Activated CD8-positive, alpha-beta memory T cell treated with anti-CD3 and anti-CD28 coated beads for 1 hour (primary cell): ENCODE data around the gene RBM47.

Experiments used
- DNase-seq, 2 donors: peaks; one replicate each; pipeline ENCODE4 v3.0.0-alpha.2; 2020; ENCODE audit warnings: low read depth in 1 of 2; ENCODE audit errors: extremely low read depth in 1 of 2

Gene RBM47

DNA sequence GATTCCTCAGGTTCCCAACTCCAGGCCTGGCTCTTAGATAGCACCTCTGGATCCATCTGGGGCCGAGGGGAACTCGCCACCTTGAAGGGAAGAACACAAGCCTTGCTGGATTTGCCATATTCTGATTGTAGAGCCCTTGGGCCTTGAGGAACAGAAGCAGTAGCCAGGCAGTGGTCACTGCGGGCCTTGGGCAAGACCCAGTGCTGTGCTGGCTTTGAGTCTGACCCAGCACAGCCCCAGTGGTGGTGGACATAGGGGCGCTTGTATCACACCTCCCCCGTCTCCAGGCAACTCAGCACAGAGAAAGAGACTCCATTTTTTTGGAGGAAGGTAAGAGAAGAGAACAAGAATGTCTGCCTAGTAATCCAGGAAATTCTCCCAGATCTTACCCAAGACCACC, 249.0 kb downstream of the RBM47 start:
- no peak for DNase-seq

DNA sequence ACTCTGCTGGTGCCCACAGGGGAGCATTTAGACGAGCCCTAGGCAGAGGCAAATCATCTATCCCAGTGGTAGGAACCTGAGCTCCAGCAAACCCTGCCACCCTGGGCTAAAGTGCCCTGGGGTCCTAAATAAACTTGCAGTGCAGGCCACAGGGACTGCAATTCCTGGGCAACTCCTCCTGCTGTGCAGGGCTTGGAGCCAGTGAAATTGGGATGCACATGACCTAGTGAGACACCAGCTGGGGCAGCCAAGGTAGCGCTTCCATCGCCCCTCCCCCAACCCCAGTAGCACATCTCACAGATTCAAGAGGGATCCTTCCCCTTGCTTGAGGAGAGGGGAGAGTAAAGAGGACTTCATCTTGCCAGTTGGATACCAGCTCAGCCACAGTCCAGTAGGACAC, 250.4 kb downstream of the RBM47 start:
- no peak for DNase-seq

DNA sequence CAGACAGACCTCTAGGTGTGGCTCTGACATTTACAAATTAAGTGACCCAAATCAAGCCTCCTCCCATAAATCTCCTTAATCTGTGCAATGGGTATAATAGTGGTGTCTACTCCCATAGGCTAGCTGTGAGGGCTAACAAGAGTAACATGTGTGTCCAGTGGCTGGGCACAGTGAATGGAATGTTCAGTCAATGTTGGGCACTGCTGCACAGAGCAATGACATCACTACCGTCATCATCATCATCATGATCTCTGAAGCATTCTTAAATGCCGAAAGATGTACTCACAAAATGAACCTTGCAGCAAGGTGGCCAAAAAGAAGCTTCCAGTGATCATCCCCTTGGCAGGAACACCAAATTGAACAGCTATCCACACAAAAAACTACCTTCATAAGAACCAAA, 251.0 kb downstream of the RBM47 start:
- DNase-seq = no peak

DNA sequence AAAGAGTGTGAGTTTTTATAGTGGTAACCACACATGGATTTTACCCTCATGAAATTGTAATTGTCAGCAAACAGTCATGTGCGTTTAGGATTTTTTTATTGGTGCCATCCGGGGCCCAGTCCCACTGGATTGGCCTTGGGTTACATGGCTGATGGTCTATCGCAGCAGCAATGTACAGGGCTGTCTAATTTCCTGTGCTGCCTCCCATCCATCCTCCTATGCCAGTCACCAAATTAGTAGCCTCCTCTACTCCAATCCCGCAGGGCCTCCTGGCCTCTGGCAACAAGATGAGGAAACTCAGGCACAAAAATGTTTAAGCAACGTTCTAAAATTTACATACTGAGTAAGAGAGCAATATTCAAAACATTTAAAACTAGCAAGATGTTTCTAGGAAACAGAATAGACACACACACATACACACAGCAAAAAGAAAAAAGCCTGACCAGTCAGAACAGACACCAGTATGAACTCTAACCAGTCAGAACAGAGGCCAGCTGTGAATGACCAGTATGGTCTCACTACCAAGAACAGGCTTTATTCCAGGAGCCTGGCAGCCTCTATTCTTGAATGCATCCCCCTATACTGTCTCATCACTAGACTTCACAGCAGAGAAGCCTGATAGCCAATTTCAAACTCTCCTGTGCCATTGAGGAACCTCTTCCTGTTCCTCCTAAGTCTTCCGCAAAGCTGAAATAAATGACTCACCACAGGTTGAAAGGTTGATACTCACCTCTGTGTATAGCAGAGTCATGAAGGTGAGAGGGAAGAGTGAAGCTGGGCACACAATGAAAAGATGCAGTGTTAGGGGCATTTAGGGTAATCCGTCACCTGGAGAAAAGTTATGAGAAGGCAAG, 251.9 kb downstream of the RBM47 start:
- no peak for DNase-seq

DNA sequence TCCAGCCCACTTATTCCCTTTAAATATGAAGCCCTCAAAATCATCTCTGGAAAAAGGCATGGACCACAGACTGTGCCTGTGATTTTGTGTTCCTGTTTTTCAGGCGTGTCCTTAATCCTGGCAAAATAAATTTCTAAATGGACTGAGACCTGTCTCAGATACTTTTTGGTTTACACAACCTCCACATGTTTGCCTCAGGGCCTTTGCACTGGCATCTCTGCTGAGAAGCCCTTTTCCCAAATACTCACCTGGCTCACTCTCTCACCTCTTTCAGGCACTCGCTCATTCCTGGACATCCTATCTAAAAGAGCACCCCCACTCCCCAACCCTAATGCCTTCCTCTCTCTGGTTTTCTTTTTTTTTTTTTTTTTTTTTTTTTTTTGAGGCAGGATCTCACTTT, 254.0 kb downstream of the RBM47 start:
- DNase-seq = no peak

DNA sequence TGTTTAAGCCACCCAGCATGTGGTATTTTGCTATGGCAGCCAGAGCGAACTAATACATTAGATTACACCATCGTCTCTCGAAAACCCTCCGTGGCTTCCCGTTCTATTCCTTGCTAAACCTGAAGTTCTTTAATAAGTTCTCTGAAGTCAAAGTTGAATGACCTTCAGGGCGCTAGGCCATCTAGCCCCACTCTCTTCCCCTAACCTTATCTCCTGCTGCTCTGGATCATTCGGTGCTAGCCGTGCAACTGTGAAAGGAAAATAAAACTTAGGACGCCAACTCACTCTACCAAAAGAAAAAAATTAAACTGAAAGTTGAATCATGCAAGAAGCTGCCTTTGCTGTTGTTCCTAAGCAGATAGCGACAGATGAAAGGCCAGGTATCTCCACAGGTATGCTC, 254.6 kb downstream of the RBM47 start:
- no peak for DNase-seq

DNA sequence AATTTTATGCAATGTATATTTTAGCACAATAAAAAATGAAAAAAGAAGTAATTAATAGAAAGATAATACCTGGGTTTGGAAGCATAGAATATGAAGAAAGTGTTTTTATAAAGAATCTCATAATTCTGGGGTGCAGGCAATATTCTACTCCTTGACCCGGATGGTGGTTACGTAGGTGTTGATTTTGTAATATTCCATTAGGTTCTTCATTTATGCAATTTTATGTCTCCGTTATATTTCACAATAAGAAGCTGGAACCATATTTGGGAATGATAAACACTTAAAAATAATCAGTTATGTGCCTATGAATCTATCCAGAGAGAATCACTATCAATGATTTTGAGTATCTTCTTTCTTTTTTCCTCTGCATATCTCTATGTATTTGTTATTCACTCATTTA, 256.0 kb downstream of the RBM47 start:
- no peak for DNase-seq
